HEK293 (cell line): ENCODE measurements around the gene DCLK3.

Experiments used
- CTCF ChIA-PET: fragments of 350-600 bp; formaldehyde crosslinking; extraction: SDS; loops from one replicate; lab custom pipeline; 2021; ENCODE audit warnings: antibody characterized with exemption; lab: Yijun Ruan, JAX
- POLR2A ChIA-PET: fragments of 300-600 bp; formaldehyde crosslinking; extraction: SDS; loops from one replicate; lab custom pipeline; 2020; ENCODE audit warnings: antibody characterized with exemption, inconsistent platforms; lab: Yijun Ruan, JAX
- H3K27ac ChIP-seq: fragments of 200-500 bp; sonication (Bioruptor generic); 2 replicates; pipeline ENCODE4 v1.5.1; 2014; ENCODE audit warnings: low read depth, low read length, control low read depth, inconsistent platforms; ENCODE audit errors: extremely low read depth
- H3K36me3 ChIP-seq, 2 experiments: fragments of 200-500 bp in 1 of 2; sonication (Bioruptor generic) in 1 of 2; 1 replicate in 1 of 2; 2 replicates in 1 of 2; pipeline ENCODE4 v1.5.1; 2014 to 2017; ENCODE audit warnings: inconsistent platforms in 2 of 2, low read length in 2 of 2; ENCODE audit not compliant: control insufficient read depth in 2 of 2, insufficient read depth in 1 of 2
- H3K4me1 ChIP-seq: fragments of 200-500 bp; sonication (Bioruptor generic); 2 replicates; pipeline ENCODE4 v1.5.1; 2014; ENCODE audit warnings: mild to moderate bottlenecking, low read length, inconsistent platforms; ENCODE audit not compliant: control insufficient read depth, insufficient read depth
- H3K4me3 ChIP-seq: 2 replicates; pipeline ENCODE4 v1.5.1; 2011; ENCODE audit warnings: low read depth, mild to moderate bottlenecking, control low read depth, low read length, moderate library complexity
- H3K9me3 ChIP-seq: fragments of 200-500 bp; sonication (Bioruptor generic); 2 replicates; pipeline ENCODE4 v1.5.1; 2014; ENCODE audit warnings: low read depth, low read length, inconsistent platforms; ENCODE audit not compliant: control insufficient read depth, insufficient read depth
- AEBP2 ChIP-seq: fragments of 450-650 bp; formaldehyde crosslinking; IDR thresholded peaks from 2 replicates; pipeline ENCODE4 v1.5.1; 2016; ENCODE audit warnings: missing biosample characterization, missing genetic modification characterization, borderline replicate concordance
- BCL11B ChIP-seq: fragments of 450-650 bp; formaldehyde crosslinking; IDR thresholded peaks from 2 replicates; pipeline ENCODE4 v1.5.1; 2016; ENCODE audit warnings: low read depth, missing biosample characterization, missing genetic modification characterization
- GLI4 ChIP-seq: fragments of 450-650 bp; formaldehyde crosslinking; IDR thresholded peaks from 2 replicates; pipeline ENCODE4 v1.5.1; 2016; ENCODE audit warnings: missing biosample characterization, missing genetic modification characterization
- HOXD13 ChIP-seq: sonication (generic); formaldehyde crosslinking; IDR thresholded peaks from 2 replicates; pipeline ENCODE4 v1.8.0; 2022; ENCODE audit warnings: missing genetic modification reagents, borderline replicate concordance
- KLF7 ChIP-seq: fragments of 450-650 bp; formaldehyde crosslinking; IDR thresholded peaks from 2 replicates; pipeline ENCODE4 v1.5.1; 2016; ENCODE audit warnings: missing biosample characterization, missing genetic modification characterization, borderline replicate concordance
- PBX3 ChIP-seq: sonication (generic); formaldehyde crosslinking; IDR thresholded peaks from 2 replicates; pipeline ENCODE4 v1.8.1; 2022; ENCODE audit warnings: mild to moderate bottlenecking, moderate library complexity, missing genetic modification reagents
- WT1 ChIP-seq: fragments of 450-650 bp; formaldehyde crosslinking; IDR thresholded peaks from 2 replicates; pipeline ENCODE4 v1.5.1; 2016; ENCODE audit warnings: missing biosample characterization, missing genetic modification characterization
- ZBTB10 ChIP-seq: fragments of 450-650 bp; formaldehyde crosslinking; IDR thresholded peaks from 2 replicates; pipeline ENCODE4 v1.5.1; 2016; ENCODE audit warnings: missing biosample characterization, missing genetic modification characterization
- ZNF114 ChIP-seq: fragments of 450-650 bp; formaldehyde crosslinking; IDR thresholded peaks from 2 replicates; pipeline ENCODE4 v1.5.0; 2017; ENCODE audit warnings: missing biosample characterization, missing genetic modification characterization
- ZNF214 ChIP-seq: fragments of 450-650 bp; formaldehyde crosslinking; IDR thresholded peaks from 2 replicates; pipeline ENCODE4 v1.5.1; 2017; ENCODE audit warnings: missing biosample characterization, mild to moderate bottlenecking, missing genetic modification characterization, borderline replicate concordance
- ZNF23 ChIP-seq: fragments of 450-650 bp; formaldehyde crosslinking; IDR thresholded peaks from 2 replicates; pipeline ENCODE4 v1.5.1; 2016; ENCODE audit warnings: missing biosample characterization, missing genetic modification characterization, borderline replicate concordance
- ZNF239 ChIP-seq: fragments of 450-650 bp; formaldehyde crosslinking; IDR thresholded peaks from 2 replicates; pipeline ENCODE4 v1.5.1; 2016; ENCODE audit warnings: missing biosample characterization, missing genetic modification characterization
- ZNF354C ChIP-seq: fragments of 450-650 bp; formaldehyde crosslinking; IDR thresholded peaks from 2 replicates; pipeline ENCODE4 v1.5.1; 2016; ENCODE audit warnings: missing biosample characterization, missing genetic modification characterization, low read depth, borderline replicate concordance
- ZNF391 ChIP-seq: fragments of 450-650 bp; formaldehyde crosslinking; IDR thresholded peaks from 2 replicates; pipeline ENCODE4 v1.5.1; 2016; ENCODE audit warnings: low read depth, missing biosample characterization, missing genetic modification characterization, borderline replicate concordance
- ZNF404 ChIP-seq: fragments of 450-650 bp; formaldehyde crosslinking; IDR thresholded peaks from 2 replicates; pipeline ENCODE4 v1.5.1; 2017; ENCODE audit warnings: missing biosample characterization, missing genetic modification characterization
- ZNF501 ChIP-seq: fragments of 450-650 bp; formaldehyde crosslinking; IDR thresholded peaks from 2 replicates; pipeline ENCODE4 v1.5.1; 2016; ENCODE audit warnings: missing biosample characterization, missing genetic modification characterization
- ZNF518A ChIP-seq: fragments of 450-650 bp; formaldehyde crosslinking; conservative IDR thresholded peaks from 2 replicates; pipeline ENCODE4 v1.5.1; 2016; ENCODE audit warnings: low read depth, missing biosample characterization, missing genetic modification characterization
- ZNF560 ChIP-seq: fragments of 450-650 bp; formaldehyde crosslinking; IDR thresholded peaks from 2 replicates; pipeline ENCODE4 v1.5.1; 2017; ENCODE audit warnings: missing biosample characterization, missing genetic modification characterization, borderline replicate concordance
- ZNF596 ChIP-seq: fragments of 450-650 bp; IDR thresholded peaks from 2 replicates; pipeline ENCODE4 v1.5.0; 2018; ENCODE audit warnings: missing biosample characterization, mild to moderate bottlenecking, missing genetic modification characterization, moderate library complexity
- ZNF626 ChIP-seq: fragments of 450-650 bp; sonication (Bioruptor Pico); formaldehyde crosslinking; IDR thresholded peaks from 2 replicates; pipeline ENCODE4 v1.5.1; 2018; ENCODE audit warnings: missing biosample characterization, missing genetic modification characterization, inconsistent platforms
- ZSCAN16 ChIP-seq: fragments of 450-650 bp; formaldehyde crosslinking; IDR thresholded peaks from 2 replicates; pipeline ENCODE4 v1.5.1; 2016; ENCODE audit warnings: missing biosample characterization, missing genetic modification characterization
- TF ChIP-seq, protein P1 (sequence below): fragments of 450-650 bp; formaldehyde crosslinking; IDR thresholded peaks from 2 replicates; pipeline ENCODE4 v1.5.1; 2017; ENCODE audit warnings: missing biosample characterization, missing genetic modification characterization
- TF ChIP-seq, protein P2 (sequence below): fragments of 450-650 bp; formaldehyde crosslinking; IDR thresholded peaks from 2 replicates; pipeline ENCODE4 v1.5.1; 2016; ENCODE audit warnings: missing biosample characterization, missing genetic modification characterization

DCLK3 gene

GRCh38 chr3:36771931-36772330, 7.6 kb upstream of the DCLK3 start:
- CTCF ChIA-PET = no interaction called here
- H3K4me1 ChIP-seq = no peaks in the 10 kb centered on the region
- no peak overlapping the region for H3K27ac ChIP-seq
- no peaks in the 10 kb centered on the region for H3K9me3 ChIP-seq
- H3K4me3 ChIP-seq = no peak overlapping the region
- POLR2A ChIA-PET = no interaction called here
- no peaks in the 10 kb centered on the region for H3K36me3 ChIP-seq
- TF ChIP-seq HOXD13 = no peak
- no peak for TF ChIP-seq ZNF23 (tag by site-specific recombination)
- no peak for TF ChIP-seq ZNF214 (tag by site-specific recombination)
- no peak for TF ChIP-seq ZSCAN16 (tag by site-specific recombination)
- TF ChIP-seq ZBTB10 = no peak
- TF ChIP-seq ZNF596 (tag by site-specific recombination) = no peak
- TF ChIP-seq BCL11B (tag by site-specific recombination) = no peak
- no peak for TF ChIP-seq PBX3 (CRISPR knock-in tag)
- TF ChIP-seq ZNF404 (tag by site-specific recombination) = no peak
- TF ChIP-seq, protein P1, sequence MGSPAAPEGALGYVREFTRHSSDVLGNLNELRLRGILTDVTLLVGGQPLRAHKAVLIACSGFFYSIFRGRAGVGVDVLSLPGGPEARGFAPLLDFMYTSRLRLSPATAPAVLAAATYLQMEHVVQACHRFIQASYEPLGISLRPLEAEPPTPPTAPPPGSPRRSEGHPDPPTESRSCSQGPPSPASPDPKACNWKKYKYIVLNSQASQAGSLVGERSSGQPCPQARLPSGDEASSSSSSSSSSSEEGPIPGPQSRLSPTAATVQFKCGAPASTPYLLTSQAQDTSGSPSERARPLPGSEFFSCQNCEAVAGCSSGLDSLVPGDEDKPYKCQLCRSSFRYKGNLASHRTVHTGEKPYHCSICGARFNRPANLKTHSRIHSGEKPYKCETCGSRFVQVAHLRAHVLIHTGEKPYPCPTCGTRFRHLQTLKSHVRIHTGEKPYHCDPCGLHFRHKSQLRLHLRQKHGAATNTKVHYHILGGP (tag by site-specific recombination) = no peak
- no peak for TF ChIP-seq ZNF114 (tag by site-specific recombination)
- TF ChIP-seq KLF7 (tag by site-specific recombination) = no peak
- no peak for TF ChIP-seq AEBP2 (tag by site-specific recombination)
- TF ChIP-seq WT1 = no peak
- no peak for TF ChIP-seq ZNF239 (tag by site-specific recombination)
- TF ChIP-seq, protein P2, sequence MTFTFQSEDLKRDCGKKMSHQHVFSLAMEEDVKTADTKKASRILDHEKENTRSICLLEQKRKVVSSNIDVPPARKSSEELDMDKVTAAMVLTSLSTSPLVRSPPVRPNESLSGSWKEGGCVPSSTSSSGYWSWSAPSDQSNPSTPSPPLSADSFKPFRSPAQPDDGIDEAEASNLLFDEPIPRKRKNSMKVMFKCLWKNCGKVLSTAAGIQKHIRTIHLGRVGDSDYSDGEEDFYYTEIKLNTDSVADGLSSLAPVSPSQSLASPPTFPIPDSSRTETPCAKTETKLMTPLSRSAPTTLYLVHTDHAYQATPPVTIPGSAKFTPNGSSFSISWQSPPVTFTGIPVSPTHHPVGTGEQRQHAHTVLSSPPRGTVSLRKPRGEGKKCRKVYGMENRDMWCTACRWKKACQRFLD (tag by site-specific recombination) = no peak
- no peak for TF ChIP-seq ZNF354C
- TF ChIP-seq, all 188 proteins: peak for 0

GRCh38 chr3:36769926-36770325, 5.6 kb upstream of the DCLK3 start:
- POLR2A ChIA-PET = no interaction called here
- CTCF ChIA-PET = interaction anchor here (0.6 kb wide), 2 partner anchors 189 to 668 kb away, joined by 3 to 4 read pairs; no protein-coding TSS in a partner anchor
- H3K27ac ChIP-seq = no peak overlapping the region
- TF ChIP-seq ZNF404 (tag by site-specific recombination) (no peak), ZNF354C (no peak), ZNF518A (tag by site-specific recombination) (no peak), ZNF501 (no peak), ZNF626 (tag by site-specific recombination) (no peak), ZNF391 (tag by site-specific recombination) (no peak), ZSCAN16 (tag by site-specific recombination) (no peak), ZNF560 (no peak), GLI4 (no peak)

More at GRCh38 chr3:36769926-36770325, 5.6 kb upstream of the DCLK3 start:
- H3K4me1 ChIP-seq = no peaks in the 10 kb centered on the region
- H3K36me3 ChIP-seq = no peaks in the 10 kb centered on the region
- no peaks in the 10 kb centered on the region for H3K9me3 ChIP-seq
- no peak overlapping the region for H3K4me3 ChIP-seq
